ENCODE measurements around the gene FAAH2. TPM values are rescaled to one million over a fixed set of nuclear protein-coding genes. Genes with fewer than 3 reads are reported as not detected.
"Not testable (repeated sequence)": the region's sequence is repeated elsewhere in the genome, so short reads cannot be mapped to it uniquely, and the experiment has no call there.

Gene FAAH2
- total RNA-seq, 2 experiments from 2014 or later, result 5.4 to 6.0 TPM

GRCh38 chrX:57313583-57314215 lies 27.2 kb downstream of the FAAH2 start:
- ChIA-PET CTCF (no interaction called here), POLR2A (no interaction called here)
- Mint-ChIP-seq H3K4me1 (peaks cover 14% of the 10 kb centered on the region), H3K4me3 (no peak overlapping the region), H3K27me3 (no peaks in the 10 kb centered on the region), H3K36me3 (ENCODE audit: low read depth) (peaks cover 18% of the 10 kb centered on the region), H3K27ac (no peak overlapping the region), H3K9me3 (peaks cover 8% of the 10 kb centered on the region)
- no peak for DNase-seq

GRCh38 chrX:57329008-57329407 lies 42.5 kb downstream of the FAAH2 start:
- Mint-ChIP-seq H3K36me3 (ENCODE audit: low read depth) (peaks cover 12% of the 10 kb centered on the region), H3K27me3 (no peaks in the 10 kb centered on the region), H3K9me3 (peaks cover 12% of the 10 kb centered on the region), H3K4me1 (no peaks in the 10 kb centered on the region), H3K4me3 (no peak overlapping the region), H3K27ac (no peak overlapping the region)
- POLR2A ChIA-PET, result no interaction called here
- CTCF ChIA-PET, result no interaction called here
- no peak for DNase-seq

DNA sequence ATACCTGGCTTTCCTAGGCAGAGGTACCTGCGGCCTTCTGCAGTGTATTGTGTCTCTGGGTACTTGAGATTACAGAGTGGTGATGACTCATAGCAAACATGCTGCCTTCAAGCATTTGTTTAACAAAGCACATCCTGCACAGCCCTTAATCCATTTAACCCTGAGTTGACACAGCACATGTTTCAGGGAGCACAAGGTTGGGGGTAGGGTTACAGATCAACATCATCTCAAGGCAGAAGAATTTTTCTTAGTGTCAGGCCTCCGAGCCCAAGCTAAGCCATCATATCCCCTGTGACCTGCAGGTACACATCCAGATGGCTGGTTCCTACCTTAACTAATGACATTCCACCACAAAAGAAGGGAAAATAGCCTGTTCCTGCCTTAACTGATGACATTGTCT lies 49.3 kb downstream of the FAAH2 start:
- POLR2A ChIA-PET, CTCF ChIA-PET, H3K27ac Mint-ChIP-seq, H3K27me3 Mint-ChIP-seq, H3K9me3 Mint-ChIP-seq, H3K4me3 Mint-ChIP-seq, DNase-seq, H3K4me1 Mint-ChIP-seq: not testable (repeated sequence)
- peaks cover 13% of the 10 kb centered on the region for H3K36me3 Mint-ChIP-seq (ENCODE audit: low read depth)

DNA sequence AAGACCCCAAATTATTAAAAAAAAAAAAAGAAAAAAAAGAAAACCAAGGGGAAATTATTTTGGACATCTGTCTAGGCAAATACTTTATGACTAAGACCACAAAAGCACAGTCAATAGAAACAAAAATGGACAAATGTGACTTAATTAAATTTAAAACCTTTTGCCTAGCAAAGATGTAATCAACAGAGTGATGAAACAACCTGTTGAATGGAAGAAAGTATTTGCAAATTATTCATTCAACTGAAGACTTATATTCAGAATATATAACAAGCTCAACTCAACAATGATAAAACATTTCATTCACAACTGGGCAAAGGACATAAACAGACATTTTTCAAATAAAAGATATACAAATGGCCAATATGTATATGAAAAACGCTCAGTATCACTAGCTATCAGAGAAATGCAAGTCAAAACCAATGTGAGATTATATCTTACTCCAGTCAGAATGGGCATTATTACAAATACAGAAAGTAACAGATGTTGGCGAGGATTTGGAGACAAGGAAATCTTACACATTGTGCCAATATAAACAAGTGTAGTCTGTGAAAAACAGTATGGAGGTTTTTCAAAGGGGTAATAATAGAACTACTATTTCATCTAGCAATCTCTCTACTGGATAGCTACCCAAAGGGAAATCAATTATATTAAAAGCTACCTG lies 67.1 kb downstream of the FAAH2 start:
- POLR2A ChIA-PET, result no interaction called here

GRCh38 chrX:57364145-57364544 lies 77.6 kb downstream of the FAAH2 start:
- H3K36me3 Mint-ChIP-seq (ENCODE audit: low read depth), result peaks cover 3% of the 10 kb centered on the region
- no peak for DNase-seq
- peaks cover 17% of the 10 kb centered on the region for H3K4me1 Mint-ChIP-seq
- no peak overlapping the region for H3K4me3 Mint-ChIP-seq
- H3K9me3 Mint-ChIP-seq, result no peaks in the 10 kb centered on the region
- POLR2A ChIA-PET, result no interaction called here
- H3K27ac Mint-ChIP-seq, result no peak overlapping the region
- no peaks in the 10 kb centered on the region for H3K27me3 Mint-ChIP-seq
- CTCF ChIA-PET, result no interaction called here

More for the DNA sequence above, 67.1 kb downstream of the FAAH2 start:
- no peak for DNase-seq
- Mint-ChIP-seq H3K36me3 (ENCODE audit: low read depth) (peaks cover 3% of the 10 kb centered on the region), H3K9me3 (peaks cover 3% of the 10 kb centered on the region), H3K4me1 (peaks cover 4% of the 10 kb centered on the region), H3K27me3 (no peaks in the 10 kb centered on the region), H3K4me3 (no peak overlapping the region), H3K27ac (no peak overlapping the region)
- CTCF ChIA-PET, result interaction anchor here (0.6 kb wide), 1 partner anchor 11 kb away, joined by 3 read pairs; no protein-coding TSS in a partner anchor

DNA sequence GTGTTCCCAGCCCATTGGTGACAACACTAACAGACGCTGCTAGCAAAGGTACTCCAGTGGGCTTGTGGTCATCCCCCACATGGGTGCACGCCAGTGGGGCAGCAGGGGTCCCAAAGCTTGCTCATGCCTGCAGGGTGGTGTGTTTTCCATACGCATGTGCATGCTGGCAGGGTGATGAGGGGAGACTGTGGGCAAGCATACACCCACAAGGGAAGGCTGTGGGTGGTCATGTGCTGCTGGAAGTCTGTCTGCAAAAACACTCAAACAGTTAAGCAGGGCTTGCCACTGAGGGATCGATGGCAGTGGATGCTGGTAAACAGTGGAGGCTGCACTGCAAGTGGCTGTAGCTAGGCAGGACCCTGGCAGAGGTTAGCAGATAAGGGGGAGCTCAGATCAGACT lies 79.9 kb downstream of the FAAH2 start:
- H3K4me3 Mint-ChIP-seq, result no peak overlapping the region
- H3K27ac Mint-ChIP-seq, result no peak overlapping the region
- CTCF ChIA-PET, result no interaction called here
- peaks cover 3% of the 10 kb centered on the region for H3K36me3 Mint-ChIP-seq (ENCODE audit: low read depth)
- no peaks in the 10 kb centered on the region for H3K27me3 Mint-ChIP-seq
- DNase-seq, result no peak
- POLR2A ChIA-PET, result no interaction called here
- no peaks in the 10 kb centered on the region for H3K9me3 Mint-ChIP-seq
- peaks cover 17% of the 10 kb centered on the region for H3K4me1 Mint-ChIP-seq

GRCh38 chrX:57367649-57368048 lies 81.1 kb downstream of the FAAH2 start:
- CTCF ChIA-PET, result no interaction called here
- DNase-seq, result no peak
- Mint-ChIP-seq H3K27me3 (no peaks in the 10 kb centered on the region), H3K27ac (no peak overlapping the region), H3K9me3 (no peaks in the 10 kb centered on the region), H3K36me3 (ENCODE audit: low read depth) (peaks cover 3% of the 10 kb centered on the region), H3K4me1 (peaks cover 17% of the 10 kb centered on the region), H3K4me3 (no peak overlapping the region)
- POLR2A ChIA-PET, result no interaction called here

- Mint-ChIP-seq H3K4me1 (peaks cover 17% of the 10 kb centered on the region), H3K36me3 (ENCODE audit: low read depth) (peaks cover 3% of the 10 kb centered on the region), H3K27me3 (no peaks in the 10 kb centered on the region), H3K4me3 (no peak overlapping the region), H3K27ac (no peak overlapping the region), H3K9me3 (no peaks in the 10 kb centered on the region)
- ChIA-PET POLR2A (no interaction called here), CTCF (interaction anchor here (1.2 kb wide), 1 partner anchor 86 kb away, joined by 3 read pairs; no protein-coding TSS in a partner anchor)
- DNase-seq, result no peak
Measured at GRCh38 chrX:57368158-57368557, 81.7 kb downstream of the FAAH2 start.

DNA sequence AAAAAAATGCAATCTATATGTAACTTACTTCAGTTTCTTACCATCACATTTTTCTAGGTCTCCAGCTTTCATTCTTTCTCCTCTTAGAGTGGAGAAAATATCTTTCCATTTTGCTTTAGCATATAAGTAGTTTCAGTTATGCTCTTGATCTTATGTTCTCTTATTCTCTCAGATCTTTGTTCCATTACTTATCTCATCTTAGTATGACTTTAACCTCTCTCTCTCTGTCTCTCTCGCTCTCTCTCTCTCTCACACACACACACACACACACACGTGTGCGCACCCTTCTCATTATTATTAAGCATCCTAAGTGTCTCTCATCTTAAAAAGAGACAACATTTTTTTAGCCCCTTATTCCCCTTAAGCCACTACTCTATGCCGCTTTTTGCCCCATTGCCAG lies 92.8 kb downstream of the FAAH2 start:
- peaks cover 2% of the 10 kb centered on the region for H3K9me3 Mint-ChIP-seq
- no peak overlapping the region for H3K4me3 Mint-ChIP-seq
- DNase-seq, result no peak
- ChIA-PET CTCF (no interaction called here), POLR2A (no interaction called here)
- H3K36me3 Mint-ChIP-seq (ENCODE audit: low read depth), result peaks cover 14% of the 10 kb centered on the region
- peaks cover 16% of the 10 kb centered on the region for H3K4me1 Mint-ChIP-seq
- H3K27ac Mint-ChIP-seq, result peak overlapping the region; percentile 13
- no peaks in the 10 kb centered on the region for H3K27me3 Mint-ChIP-seq

DNA sequence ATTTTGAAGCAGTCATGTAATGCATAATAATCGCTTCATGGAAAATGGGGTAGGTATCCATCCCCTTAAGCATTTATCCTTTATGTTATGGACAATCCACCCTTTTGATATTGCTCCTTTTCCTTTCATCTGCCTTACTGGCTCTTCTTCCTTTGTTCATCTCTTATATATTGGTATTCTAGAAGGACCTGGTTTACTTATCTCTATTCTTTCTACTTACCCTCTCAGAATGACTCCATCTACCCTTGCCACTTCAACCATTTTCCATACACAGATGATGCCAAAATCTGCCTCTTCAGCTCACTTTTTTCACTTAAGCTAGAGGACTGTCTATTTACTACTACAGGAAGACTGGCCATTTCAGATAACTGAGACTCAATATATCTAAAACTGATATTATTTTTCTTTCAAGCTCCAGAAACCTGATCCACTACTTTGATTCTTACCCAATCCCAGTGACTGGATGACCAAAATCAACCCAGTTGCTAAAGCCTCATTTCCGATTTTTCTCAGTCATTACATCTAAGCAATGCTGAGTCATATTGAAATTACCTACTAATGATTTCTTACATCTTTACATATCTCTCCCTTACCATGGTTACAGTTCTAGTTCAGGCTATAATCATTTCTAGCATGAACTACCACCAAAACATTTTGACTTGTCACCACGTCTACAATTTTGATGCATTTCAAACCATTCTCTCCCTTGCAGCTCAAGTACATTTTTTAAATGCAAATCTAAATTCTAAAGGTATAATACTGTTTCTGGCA lies 93.7 kb downstream of the FAAH2 start:
- Mint-ChIP-seq H3K27ac (peak overlapping the region; percentile 54), H3K9me3 (no peaks in the 10 kb centered on the region), H3K4me3 (no peak overlapping the region), H3K4me1 (peaks cover 16% of the 10 kb centered on the region), H3K36me3 (ENCODE audit: low read depth) (peaks cover 14% of the 10 kb centered on the region), H3K27me3 (no peaks in the 10 kb centered on the region)
- ChIA-PET CTCF (no interaction called here), POLR2A (no interaction called here)
- DNase-seq, result no peak

- H3K36me3 Mint-ChIP-seq (ENCODE audit: low read depth); H3K27me3 Mint-ChIP-seq; H3K4me3 Mint-ChIP-seq; H3K9me3 Mint-ChIP-seq; H3K4me1 Mint-ChIP-seq; POLR2A ChIA-PET; H3K27ac Mint-ChIP-seq; CTCF ChIA-PET; DNase-seq: not testable (repeated sequence)
Measured at GRCh38 chrX:57394162-57394561, 107.7 kb downstream of the FAAH2 start.

DNA sequence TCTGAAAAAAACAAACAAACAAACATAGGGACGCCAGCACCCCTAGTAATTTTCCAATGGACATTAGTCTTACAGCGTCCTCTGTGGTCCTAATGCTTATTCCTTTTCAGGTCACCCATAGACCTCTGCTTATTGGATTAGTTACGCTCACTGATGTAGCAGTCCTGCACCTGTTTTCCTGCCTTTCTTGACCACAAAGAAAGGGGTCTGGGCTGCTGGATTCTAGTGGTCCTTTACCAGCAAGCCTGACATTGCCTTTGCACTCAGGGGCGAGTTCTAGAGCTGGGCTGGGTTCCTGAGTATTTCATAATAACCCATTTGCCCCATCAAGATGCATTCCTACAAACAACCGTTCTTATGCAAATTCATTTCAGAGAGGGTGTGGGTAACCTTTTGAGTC lies 116.7 kb downstream of the FAAH2 start:
- H3K9me3 Mint-ChIP-seq; POLR2A ChIA-PET; H3K27me3 Mint-ChIP-seq; H3K4me3 Mint-ChIP-seq; H3K4me1 Mint-ChIP-seq; H3K36me3 Mint-ChIP-seq (ENCODE audit: low read depth); H3K27ac Mint-ChIP-seq; DNase-seq; CTCF ChIA-PET: not testable (repeated sequence)

DNA sequence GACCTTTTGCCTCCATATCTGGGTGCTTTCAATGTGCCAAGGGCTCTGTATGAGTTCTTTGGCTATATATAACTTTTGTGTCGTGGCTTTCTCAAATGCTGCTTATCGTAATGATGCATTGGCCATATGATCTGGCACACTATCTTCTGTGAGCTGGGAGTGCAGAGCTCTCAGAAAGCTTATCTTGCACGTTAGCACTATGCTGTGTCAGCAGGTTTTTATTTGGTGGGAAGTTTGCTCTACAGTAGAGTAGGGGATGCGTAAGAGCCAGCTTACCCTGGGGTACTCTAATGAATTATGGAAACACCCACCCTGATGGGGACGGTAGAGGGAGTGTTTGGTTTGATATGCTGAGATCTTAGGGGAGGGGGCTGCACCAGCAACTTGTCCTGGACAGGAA lies 119.6 kb downstream of the FAAH2 start:
- CTCF ChIA-PET, result no interaction called here
- POLR2A ChIA-PET, result no interaction called here
- H3K27me3 Mint-ChIP-seq, result no peaks in the 10 kb centered on the region
- no peaks in the 10 kb centered on the region for H3K36me3 Mint-ChIP-seq (ENCODE audit: low read depth)
- no peak overlapping the region for H3K4me3 Mint-ChIP-seq
- peaks cover 6% of the 10 kb centered on the region for H3K9me3 Mint-ChIP-seq
- no peaks in the 10 kb centered on the region for H3K4me1 Mint-ChIP-seq
- DNase-seq, result no peak
- H3K27ac Mint-ChIP-seq, result no peak overlapping the region

- H3K36me3 Mint-ChIP-seq (ENCODE audit: low read depth), result peaks cover 7% of the 10 kb centered on the region
- no peak overlapping the region for H3K4me3 Mint-ChIP-seq
- POLR2A ChIA-PET, result no interaction called here
- no peak for DNase-seq
- H3K9me3 Mint-ChIP-seq, result peaks cover 6% of the 10 kb centered on the region
- no peaks in the 10 kb centered on the region for H3K4me1 Mint-ChIP-seq
- no peak overlapping the region for H3K27ac Mint-ChIP-seq
- CTCF ChIA-PET, result no interaction called here
- H3K27me3 Mint-ChIP-seq, result no peaks in the 10 kb centered on the region
Measured at GRCh38 chrX:57417827-57418226, 131.3 kb downstream of the FAAH2 start.
